A549 (cell line): ENCODE results near the gene OGDH.

Experiments
- CTCF ChIP-seq: fragments of >200 bp; sonication (Bioruptor Twin); formaldehyde crosslinking; IDR thresholded peaks from 3 replicates; pipeline ENCODE4 v1.5.1; 2016
- RAD21 ChIP-seq, 2 experiments: fragments of >200 bp in 1 of 2; sonication (Bioruptor Twin) in 1 of 2; formaldehyde crosslinking in 1 of 2; IDR thresholded peaks in 1 of 2; conservative IDR thresholded peaks in 1 of 2; 2 replicates in 1 of 2; 3 replicates in 1 of 2; pipeline ENCODE4 v1.6.1; 2012 to 2018; ENCODE audit warnings: inconsistent platforms in 1 of 2

GRCh38 chr7:44565795-44566559, 40.5 kb upstream of the OGDH start:
- TF ChIP-seq CTCF = peak; percentile 15; the same call in 1 of the 3 replicates
- TF ChIP-seq RAD21 (conservative IDR thresholded peaks at IDR 0.05 in 1 of 2, IDR thresholded peaks at IDR 0.05 in 1 of 2) = no peak; a peak in 1 of 5 replicates
